Measurements from ENCODE around the gene PPP1R13L.

PPP1R13L gene

DNA sequence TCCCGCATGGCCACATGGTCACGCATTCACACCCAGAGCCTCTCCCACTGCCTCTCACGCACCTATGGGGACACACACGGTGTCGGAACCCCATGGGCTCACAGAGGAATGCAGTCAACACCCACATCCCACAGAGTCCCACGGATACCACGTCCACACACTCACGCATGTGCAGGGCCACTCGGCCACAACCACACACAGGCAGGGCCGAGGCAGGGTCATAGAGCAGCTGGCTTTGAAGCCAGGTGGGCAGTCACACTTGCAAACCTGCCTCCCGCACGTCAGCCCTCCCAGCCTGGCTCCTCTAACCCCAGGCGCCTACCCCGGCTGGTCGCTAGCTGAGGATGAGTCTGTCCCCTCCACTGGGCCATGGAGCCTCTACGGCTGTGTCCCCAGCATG lies 42.6 kb downstream of the PPP1R13L start:
- DNase-seq: no peak

DNA sequence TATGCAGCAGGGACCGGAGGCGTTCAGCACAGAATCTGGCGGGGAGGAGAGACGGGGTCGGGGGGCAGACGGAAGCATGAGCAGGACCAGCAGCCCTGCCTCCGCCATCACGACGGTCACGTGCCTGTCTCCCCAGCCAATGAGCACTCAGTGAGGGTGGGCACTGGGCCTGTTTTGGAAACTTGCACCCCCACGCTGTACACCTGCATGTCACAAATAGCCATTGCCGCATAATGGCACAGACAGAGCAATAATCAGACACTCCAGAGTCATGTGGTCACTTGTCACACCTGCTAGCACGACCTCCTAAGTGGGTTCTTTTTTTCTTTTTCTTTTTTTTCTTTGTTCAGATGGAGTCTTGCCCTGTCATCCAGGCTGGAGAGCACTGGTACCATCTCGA lies 43.3 kb downstream of the PPP1R13L start:
- DNase-seq: no peak

DNA sequence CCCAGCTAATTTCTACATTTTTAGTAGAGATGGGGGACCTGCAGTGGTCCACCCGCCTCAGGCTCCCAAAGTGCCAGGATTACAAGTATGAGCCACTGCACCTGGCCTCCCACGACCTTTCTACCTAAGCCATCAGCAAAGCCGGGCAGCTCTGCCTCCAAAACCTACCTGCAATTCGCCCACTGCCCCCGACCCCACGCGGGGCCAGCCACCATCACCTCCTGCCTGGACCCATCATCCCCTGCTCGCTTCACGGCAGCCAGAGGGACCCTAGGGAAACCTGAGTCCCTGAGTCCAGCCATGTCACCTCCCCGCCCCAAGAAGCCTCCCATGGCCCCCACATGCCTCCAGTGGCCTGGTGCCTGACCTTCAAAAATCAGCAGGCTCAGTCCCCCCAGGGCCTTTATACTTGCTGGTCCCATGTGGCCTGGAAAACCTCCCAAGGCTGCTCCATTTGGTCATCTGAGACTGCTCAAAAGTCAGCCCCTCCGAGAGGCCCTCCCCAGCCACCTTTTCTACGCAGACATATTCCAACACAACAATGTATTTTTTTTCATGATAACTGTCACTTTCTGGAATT lies 46.6 kb downstream of the PPP1R13L start:
- no peak for DNase-seq

- DNase-seq: no peak
Observed at GRCh38 chr19:45357445-45357783, 47.5 kb downstream of the PPP1R13L start.

DNA sequence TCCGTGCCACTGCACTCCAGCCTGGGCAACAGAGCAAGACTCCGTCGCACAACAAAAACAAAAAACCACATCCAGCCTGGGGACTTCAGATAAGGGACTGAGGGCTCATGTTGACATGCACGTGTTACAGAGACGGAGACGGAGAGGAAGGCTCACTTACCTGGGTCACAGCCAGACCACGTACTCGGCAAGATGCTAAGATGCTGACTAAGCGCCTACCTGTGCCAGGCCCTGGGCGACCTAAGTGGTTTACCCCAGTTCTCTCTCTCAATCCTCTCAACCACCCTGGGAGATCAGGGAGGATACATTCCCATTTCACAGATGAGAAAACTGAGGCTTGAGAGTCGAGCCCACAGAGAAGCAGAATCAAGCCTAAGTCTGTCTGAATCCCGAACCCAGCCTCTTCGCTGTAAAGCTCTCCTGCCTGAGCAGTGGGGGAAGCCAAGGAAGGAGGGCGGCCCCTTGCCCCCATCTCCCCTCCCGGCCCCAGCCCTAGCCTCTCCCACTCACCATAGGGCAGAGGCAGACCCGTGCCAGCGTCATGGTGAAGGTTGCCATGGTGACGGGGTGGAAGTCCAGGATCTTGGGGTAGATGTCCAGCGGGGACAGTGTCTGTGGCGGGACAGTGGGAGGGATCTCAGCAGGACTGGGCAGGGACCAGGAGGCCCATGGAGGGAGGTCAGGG lies 48.0 kb downstream of the PPP1R13L start:
- no peak for DNase-seq

DNA sequence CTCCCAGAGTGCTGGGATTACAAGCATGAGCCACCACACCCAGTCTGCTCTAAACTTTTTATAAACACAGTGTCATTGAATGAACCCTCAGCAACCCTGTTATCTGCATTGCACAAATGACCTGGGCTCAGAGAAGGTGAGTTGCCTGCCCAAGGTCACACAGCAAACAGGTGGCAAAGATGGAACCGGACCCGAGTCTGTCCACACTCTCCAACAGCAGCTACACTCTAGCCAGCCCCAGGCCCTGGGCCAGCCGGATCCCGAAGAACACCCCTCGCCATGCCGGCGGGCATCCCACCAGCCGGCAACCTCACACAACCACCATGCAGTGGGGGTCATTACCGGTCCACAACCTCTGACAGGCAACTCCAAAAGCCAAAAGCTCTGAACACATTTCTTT lies 49.0 kb downstream of the PPP1R13L start:
- no peak for DNase-seq

DNA sequence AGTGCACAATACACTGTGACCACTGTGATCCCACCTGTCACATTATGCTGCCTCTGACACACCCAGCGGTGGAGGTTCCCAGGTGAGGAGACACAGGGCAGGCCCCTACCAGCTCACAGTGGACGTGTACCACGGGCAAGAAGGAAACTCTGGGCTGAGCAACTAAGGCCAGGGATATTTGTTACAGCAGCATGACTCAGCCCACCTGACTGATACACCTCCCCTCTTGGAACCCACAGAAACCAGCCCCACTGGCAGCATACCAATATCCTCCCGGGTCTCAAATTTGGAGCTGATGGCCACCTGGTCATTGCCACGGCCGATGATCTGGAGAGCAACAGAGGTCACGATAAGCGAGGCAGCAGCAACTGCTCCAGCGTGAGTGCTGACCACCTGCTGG lies 49.5 kb downstream of the PPP1R13L start:
- DNase-seq: no peak

DNA sequence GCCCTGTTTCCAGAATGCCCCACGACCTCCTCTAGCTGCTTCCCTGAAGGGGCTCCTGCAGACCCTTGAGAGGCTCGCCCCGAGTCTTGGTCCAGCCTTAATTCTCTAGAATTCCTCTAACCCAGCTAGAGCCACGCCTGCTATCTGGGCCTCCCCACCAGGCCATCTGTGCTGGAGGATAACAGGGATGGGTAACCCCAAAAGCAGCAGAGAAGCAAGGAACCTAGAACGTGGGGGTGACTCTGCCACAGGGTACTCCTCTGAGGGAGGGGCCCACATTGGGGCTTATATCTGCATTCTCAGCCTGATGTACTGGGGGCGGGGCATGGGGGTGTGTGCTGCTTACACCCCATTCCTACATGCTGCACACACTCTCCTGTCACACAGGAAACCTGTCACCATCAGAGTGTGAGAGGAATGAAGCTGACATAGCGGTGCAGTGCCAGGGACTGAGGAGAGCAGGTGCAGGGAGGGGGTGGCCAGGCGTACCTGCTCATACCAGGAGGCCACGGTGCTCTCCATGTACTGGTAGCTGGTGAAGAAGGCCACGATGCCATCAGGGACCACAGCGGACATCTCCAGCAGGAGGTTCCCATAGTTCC lies 50.5 kb downstream of the PPP1R13L start:
- no peak for DNase-seq

DNA sequence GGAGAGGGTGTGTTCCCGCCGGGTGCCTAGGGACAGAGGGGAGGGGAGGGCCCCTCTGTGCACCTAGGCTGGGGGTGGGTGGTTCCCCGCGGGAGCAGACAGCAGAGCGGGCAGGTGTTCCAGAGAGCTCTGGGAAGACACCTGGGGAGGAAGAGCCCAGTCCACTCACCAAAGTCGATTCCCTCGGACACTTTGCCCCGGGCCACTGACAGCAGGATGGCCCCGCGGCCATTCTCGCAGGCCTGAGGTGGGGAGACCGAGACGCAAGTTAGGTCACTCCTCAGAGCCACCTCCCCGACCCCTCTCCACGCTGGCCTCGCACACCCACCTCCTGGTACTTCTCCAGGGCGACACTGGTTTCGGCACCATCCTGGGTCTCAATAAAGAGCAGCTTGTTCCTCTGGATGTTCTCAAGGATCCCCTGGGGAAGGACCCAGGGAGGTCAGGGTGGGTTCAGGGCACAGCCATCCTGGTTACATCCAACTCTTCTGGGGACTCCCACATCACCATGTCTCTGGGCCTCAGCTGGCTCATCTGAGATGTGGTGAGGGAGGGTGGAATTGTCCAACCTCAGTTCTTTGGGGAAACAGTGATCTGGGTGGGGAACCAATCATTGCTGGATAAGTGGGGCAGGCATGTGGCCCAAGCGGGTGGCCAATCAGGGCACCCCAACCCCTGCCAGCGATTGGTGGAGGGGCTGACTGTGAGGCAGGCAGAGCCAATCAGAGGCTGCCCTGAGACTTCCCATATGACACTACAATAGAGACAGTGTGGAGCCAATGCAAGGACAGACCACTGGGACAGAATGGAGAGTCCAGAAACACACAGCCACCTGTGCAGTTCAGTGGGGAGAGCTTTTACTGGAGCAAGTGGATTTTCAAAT lies 51.7 kb downstream of the PPP1R13L start:
- no peak for DNase-seq

- no peak for DNase-seq
Observed at GRCh38 chr19:45352471-45352870, 52.4 kb downstream of the PPP1R13L start.

DNA sequence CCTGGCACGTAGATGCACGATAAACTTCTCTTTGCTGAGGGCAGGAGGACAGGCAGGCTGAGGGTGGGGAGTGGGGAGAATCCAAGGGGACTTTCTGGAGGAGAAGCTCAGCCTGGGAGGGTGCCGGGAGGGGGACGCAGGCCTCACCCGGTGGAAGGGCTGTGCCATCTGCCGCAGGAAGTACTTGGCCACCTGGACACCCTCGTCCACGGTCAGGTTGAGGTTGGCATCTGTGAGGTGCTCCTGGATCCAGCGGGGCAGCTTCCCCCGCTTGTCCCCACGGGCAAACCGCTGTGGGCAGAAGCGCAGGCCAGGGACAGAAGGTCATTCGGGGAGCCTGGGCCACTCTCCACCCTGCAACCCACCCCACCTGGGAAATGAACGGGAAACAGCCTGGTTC lies 52.8 kb downstream of the PPP1R13L start:
- DNase-seq: peak; percentile 48 to 69

- DNase-seq: peak; percentile 17 to 35
Observed at GRCh38 chr19:45351401-45351952, 53.4 kb downstream of the PPP1R13L start.

GRCh38 chr19:45350477-45351058 lies 54.3 kb downstream of the PPP1R13L start:
- no peak for DNase-seq

DNA sequence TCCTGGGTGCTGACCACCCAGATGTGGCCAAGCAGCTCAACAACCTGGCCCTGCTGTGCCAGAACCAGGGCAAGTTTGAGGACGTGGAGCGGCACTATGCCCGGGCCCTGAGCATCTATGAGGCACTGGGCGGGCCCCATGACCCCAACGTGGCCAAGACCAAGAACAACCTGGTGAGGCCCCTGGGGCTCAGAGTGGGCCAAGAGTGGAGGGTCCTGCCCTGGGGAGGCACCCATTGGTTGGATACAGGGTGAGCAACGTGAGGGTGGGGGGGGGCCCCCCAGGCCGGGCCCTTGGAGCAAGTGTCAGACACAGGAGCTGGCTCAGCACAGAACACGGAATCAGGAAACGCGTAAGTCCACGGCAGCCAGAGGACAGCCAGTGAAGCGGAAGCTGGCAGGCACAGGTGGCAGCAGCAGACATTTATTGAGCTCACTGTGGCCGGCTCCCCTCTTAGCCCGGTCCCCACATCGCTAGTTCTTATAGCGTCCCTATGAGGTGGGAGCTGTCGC lies 55.4 kb downstream of the PPP1R13L start:
- DNase-seq: no peak

- DNase-seq: no peak
Observed at GRCh38 chr19:45349126-45349415, 55.8 kb downstream of the PPP1R13L start.

DNA sequence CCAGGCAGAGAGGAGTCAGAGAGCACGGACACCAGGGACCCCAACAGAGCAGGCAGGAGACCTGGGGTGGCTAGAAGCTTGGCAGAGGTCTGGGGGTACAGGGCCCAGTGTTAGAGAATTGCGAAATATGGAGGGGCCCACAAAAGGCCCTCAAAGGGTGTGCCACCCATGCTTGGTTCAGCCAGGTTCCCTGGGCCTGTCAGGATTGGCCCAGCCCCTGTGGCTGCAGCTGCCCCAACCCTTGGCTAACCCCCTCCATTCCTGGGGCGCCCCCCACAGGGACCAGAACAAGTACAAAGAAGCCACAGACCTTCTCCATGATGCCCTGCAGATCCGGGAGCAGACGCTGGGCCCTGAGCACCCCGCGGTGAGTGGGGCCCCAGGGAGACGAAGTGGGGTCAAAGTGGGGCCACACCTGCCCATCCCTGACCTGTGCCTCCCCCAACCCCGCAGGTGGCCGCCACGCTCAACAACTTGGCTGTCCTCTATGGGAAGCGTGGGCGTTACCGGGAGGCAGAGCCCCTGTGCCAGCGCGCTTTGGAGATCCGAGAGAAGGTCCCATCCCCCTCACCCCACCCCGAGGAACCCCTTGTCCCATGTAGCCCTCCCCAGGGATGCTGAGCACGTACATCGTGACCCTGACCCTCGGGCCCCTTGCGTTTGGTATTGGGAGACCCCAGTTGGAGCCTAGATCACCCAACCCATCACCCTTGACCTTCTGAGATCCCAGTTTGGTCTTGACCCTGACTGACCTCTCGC lies 56.3 kb downstream of the PPP1R13L start:
- no peak for DNase-seq

DNA sequence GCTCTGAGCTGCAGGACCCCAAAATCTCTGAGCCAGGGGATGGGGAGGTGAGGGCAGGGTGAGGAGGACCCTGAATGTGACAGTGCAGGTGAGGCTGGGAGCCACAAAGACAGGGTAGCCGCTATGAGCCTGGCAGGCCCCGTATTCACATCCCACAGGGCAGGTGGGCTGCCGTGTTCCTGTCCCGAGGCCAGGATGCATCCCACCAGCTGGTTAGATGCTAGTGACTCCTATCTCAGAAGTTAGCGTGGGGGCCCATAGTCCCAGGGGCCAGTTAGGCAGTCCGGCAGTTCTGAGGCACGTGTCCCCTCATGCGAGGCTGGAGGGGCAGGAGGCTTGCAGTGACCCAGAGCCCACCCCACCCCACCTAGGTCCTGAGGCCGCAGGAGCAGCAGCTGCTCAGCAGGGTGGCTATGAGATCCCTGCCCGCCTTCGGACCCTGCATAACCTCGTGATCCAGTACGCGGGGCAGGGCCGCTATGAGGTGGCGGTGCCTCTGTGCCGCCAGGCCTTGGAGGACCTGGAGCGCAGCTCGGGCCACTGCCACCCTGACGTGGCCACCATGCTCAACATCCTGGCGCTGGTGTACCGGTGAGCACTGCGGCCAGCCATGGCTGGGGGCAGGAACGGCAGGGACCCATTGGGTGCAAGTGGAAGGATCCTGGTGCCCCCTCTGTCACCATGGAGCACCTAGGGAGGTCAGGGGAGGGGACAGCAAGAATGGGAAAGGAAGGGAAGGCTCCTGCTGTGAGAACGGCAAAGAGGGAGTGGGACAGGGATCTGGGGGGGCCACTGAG lies 57.1 kb downstream of the PPP1R13L start:
- no peak for DNase-seq

DNA sequence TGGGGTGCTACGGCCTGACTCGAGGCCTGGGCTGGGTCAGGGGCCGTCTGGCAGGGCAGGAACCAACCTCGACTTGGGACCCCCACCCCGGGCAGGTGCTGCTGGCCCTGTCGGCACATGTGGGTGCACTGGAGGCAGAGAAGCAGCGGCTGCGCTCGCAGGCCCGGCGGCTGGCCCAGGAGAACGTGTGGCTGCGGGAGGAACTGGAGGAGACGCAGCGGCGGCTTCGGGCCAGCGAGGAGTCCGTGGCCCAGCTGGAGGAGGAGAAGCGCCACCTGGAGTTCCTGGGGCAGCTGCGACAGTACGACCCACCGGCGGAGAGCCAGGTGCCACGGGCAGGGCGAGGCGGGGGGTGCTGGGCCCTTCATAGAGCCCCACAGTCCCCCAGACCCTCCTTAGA lies 58.4 kb downstream of the PPP1R13L start:
- DNase-seq: peak in 1 of 2 experiments; percentile 42

DNA sequence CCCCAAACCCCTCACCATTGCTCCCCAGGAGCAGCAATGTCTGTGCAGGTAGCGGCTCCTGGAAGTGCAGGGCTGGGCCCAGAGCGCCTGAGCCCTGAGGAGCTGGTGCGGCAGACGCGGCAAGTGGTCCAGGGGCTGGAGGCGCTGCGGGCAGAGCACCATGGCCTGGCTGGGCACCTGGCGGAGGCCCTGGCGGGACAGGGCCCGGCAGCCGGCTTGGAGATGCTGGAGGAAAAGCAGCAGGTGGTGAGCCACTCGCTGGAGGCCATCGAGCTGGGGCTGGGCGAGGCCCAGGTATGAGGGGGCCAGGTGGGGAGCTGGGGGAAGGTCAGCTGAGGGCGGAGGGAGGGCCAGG lies 59.4 kb downstream of the PPP1R13L start:
- no peak for DNase-seq

DNA sequence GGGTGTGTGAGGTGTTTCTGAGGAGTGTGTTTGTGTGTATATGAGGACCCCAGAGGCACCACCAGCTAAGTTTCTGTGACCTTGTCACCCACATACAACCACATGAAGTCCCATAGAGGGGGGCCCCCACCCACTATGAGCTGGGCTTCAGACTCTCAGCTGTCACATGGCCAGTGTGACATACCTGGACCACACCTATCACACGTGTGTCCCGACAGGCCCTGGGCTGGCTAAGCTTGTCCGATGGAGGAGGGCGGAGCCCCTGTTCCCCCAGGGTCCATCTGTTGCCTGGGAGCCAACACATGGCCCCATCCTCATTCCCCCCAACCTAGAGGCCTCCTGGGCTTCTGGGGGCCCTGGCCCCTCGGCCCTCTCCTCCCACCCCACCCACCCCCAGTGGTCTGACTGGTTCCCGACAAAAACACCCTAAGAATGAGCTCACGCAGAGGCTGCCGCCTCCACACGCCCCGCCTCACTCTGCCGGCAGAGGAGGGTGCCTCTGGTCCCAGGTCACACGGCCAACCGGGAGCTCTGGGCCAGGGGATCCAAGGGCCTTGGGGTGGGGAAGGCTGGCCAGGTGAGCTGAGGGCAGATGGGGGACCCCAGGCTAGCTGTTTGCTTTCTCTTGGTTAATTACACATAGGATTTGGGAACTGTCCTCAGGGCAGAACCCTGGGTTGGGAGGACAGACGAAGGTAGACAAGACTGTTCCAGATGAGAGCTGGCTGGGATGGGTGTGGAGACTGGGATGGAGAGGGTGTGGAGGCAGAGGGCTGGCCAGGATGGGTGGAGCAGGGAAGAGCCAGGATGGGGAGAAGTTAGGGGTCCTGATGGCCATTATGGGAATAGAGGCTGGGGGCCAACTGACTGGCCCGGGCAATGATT lies 60.0 kb downstream of the PPP1R13L start:
- DNase-seq: no peak

Data from NCI-H524 (cell line).